Right kidney (tissue), 1 donor: ENCODE results near the gene ZMYND11.
"Not testable (repeated sequence)": the region's sequence is repeated elsewhere in the genome, so short reads cannot be mapped to it uniquely, and the experiment has no call there.

Experiments used
- DNase-seq: peaks from one replicate; pipeline ENCODE4 v3.0.0-alpha.2; 2016

ZMYND11 gene

DNA sequence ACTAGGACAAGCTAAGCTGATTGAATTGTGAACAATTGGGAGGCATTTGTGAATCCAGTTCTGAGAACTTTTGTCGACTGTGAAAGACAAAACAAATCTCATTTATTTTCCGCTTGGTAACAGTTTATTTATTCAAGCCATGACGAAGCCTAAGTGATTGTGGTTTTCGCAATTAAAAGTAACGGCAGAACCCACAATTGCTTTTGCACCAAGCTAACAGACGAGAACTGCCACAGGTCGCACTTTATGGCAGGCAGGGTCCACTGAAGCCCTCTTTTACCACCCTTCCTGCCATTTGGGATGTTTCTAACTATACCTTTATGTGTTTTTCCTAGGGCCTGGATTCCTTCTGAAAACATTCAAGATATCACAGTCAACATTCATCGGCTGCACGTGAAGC, 111.2 kb downstream of the ZMYND11 start:
- DNase-seq = no peak

DNA sequence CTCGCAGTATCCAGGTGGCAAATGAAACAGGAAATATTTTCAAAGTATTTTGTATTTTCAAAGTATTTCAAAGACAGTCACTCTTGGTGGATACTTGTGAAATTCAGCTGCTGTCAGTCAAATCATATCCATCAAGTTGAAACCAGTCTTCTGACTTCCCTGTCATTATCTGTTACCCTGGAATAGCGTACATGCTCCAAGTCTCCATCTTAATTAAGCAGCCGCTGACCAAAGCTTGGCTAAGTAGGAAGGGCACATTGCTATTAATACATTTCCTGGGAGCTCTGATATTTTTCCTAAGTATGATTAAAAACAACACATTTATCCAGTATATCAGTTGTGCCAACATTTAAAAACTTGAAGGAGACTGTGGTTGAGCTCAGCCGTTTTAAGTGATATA, 112.2 kb downstream of the ZMYND11 start:
- DNase-seq = no peak

DNA sequence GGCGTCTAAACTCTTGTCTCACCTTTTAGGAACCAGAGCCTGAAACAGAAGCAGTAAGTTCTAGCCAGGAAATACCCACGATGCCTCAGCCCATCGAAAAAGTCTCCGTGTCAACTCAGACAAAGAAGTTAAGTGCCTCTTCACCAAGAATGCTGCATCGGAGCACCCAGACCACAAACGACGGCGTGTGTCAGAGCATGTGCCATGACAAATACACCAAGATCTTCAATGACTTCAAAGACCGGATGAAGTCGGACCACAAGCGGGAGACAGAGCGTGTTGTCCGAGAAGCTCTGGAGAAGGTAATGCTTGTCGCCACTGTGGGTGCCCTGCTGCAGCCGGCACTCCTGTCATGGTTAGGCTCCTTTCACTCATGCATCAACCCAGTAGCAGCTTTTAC, 113.1 kb downstream of the ZMYND11 start:
- DNase-seq = no peak

DNA sequence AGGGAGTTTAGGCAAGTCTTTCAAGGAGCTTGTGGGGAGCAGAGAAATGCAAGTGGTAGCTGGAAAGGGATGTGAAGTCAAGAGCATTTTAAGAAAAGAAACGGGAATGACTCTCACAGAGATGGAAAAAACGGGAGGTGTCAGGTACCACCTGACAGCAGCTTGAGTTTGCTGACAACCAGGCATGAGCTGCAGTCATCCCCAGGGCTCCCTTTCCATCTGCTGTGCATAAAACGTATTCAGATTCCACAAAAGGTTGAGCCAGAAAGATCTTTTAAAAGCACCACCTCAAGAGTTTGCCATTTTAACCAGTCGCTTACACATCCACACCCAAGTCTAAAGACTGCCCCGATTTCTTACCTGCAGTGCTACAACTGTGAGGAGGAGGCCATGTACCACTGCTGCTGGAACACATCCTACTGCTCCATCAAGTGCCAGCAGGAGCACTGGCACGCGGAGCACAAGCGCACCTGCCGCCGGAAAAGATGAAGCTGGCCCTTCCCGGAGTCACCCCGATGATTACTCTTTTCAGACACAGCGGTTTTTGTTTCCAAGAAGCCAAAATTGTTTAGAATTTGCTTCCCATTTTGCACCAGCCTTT, 116.8 kb downstream of the ZMYND11 start:
- no peak for DNase-seq

DNA sequence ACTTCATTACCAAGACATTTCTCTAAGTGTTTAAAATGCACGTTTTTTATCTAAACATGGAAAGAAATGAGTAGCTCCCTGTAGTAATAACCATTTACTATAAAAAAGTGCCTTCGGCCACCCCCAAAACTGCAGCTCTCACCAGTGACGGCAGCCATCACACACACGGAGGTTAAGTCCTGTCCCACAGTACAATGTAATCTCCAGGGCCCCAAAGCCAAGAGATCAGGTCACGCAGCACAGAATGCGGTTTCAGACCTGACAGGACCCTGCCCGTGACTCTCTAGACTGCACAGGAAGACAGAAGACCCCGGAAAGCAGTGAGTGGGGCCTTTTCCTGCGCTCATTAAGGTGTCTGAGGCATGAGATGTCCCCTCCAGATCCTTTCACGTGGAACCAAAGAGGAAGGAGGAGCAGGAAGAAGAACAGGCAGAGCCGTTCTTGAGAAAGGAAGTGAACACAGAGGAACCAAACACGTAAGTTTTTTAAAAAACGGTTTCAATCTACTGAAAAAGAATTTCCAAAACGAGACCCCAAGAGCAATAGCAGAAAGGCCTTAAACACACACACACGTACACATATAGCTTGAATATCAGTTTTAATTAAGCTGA, 125.7 kb downstream of the ZMYND11 start:
- DNase-seq = no peak

DNA sequence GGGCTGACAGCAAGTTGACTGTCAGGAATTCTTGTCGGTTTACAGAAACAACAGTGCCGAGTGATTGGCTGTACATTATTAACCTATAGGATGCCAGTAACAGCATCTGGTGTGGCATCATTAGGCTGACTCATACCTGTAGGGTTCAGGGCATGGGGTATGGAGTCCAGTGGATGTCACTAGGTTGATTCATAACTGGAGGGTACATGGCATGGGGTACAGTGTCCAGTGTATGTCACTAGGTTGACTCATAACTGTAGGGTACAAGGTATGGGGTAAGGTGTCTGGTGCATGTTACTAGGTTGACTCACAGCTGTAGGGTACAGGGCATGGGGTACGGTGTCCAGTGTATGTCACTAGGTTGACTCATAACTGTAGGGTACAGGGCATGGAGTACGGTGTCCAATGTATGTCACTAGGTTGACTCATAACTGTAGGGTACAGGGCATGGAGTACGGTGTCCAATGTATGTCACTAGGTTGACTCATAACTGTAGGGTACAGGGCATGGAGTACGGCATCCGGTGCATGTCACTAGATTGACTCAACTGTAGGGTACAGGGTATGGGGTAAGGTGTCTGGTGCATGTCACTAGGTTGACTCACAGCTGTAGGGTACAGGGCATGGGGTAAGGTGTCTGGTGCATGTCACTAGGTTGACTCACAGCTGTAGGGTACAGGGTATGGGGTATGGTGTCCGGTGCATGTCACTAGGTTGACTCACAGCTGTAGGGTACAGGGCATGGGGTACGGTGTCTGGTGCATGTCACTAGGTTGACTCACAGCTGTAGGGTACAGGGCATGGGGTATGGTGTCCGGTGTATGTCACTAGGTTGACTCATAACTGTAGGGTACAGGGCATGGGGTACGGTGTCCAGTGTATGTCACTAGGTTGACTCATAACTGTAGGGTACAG, 129.2 kb downstream of the ZMYND11 start:
- DNase-seq = not testable (repeated sequence)

DNA sequence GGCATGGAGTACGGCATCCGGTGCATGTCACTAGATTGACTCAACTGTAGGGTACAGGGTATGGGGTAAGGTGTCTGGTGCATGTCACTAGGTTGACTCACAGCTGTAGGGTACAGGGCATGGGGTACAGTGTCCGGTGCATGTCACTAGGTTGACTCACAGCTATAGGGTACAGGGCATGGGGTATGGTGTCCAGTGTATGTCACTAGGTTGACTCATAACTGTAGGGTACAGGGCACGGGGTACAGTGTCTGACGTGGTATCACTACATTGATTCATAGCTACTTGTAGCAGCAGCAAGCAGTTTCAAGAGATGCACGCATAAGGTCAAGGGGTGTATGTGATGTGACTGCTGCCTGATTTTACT, 129.8 kb downstream of the ZMYND11 start:
- DNase-seq = not testable (repeated sequence)

DNA sequence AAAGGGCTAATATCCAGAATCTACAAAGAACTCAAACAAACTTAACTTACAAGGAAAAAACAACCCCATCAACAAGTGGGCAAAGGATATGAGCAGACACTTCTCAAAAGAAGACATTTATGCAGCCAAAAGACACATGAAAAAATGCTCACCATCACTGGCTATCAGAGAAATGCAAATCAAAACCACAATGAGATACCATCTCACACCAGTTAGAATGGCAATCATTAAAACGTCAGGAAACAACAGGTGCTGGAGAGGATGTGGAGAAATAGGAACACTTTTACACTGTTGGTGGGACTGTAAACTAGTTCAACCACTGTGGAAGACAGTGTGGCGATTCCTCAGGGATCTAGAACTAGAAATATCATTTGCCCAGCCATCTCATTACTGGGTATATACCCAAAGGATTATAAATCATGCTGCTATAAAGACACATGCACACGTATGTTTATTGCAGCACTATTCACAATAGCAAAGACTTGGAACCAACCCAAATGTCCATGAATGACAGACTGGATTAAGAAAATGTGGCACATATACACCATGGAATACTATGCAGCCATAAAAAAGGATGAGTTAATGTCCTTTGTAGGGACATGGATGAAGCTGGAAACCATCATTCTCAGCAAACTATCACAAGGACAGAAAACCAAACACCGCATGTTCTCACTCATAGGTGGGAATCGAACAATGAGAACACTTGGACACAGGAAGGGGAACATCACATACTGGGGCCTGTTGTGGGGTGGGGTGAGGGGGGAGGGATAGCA, 130.7 kb downstream of the ZMYND11 start:
- not testable (repeated sequence) for DNase-seq

DNA sequence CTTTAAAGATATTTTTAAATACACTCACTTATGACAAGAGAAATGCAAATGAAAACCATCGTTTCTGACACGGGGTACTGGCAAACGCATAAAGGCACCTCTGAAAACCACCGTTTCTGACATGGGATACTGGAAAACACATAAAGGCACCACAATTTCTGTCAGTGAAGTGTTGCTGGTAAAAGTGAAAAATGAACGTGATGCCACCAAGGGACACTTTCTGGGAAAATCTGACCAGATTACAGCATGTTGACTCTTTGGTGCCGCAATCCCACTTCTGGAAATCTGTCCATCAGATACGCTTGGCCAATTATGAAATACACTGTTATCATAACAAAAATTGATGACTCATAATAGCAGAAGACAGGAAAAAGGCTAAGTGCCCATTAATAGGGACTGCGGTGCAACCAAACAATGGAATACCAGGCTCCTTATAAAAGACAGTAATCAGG, 131.7 kb downstream of the ZMYND11 start:
- no peak for DNase-seq

DNA sequence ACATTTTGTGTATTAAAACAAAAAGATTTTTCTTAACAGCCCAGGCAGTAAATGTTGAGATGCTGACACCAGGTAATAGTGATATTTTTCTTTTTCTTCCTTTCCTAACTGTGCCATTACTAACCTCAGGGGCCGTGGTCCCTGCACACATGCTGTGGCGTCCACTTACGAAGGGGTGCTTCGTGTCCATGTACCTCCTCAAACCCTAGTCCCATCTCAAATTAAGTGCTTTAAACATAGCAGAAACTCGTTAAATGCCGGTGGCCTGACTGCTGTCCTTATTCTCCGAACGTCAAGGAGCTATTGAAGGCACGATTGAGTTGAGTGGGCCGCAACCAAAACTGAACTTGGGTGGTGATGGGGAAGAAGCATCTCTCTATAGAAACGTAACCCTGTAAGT, 132.4 kb downstream of the ZMYND11 start:
- no peak for DNase-seq

DNA sequence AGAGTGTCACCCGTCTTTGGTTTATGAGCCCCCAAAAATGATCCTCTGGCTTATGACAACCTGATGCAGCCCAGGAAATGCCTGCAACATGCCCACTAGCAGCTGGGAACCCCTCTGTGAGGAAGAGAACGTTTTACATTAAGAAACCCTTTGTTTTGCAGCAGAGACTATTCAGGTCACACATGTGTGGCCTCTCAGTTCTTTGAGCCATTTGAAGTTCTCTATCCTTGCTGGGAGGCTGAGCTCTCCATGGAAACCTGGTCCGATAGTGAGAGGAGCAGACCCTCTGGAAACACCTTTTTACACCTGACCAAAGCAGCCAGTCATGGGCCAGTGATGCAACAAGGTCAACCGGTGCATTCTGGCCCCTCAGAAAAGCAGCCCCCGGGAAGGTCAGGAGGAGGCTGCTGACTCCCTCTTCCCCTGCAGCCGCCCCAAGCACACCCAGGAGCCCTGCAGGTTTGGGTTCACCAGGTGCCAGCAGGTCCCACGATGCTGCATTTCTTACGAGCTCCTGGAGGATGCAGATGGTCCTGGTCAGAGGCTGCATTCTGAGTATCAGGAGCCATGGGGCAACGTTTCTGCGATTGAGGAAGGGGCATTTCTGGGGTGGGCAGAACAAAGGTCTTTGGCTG, 134.3 kb downstream of the ZMYND11 start:
- DNase-seq = no peak

DNA sequence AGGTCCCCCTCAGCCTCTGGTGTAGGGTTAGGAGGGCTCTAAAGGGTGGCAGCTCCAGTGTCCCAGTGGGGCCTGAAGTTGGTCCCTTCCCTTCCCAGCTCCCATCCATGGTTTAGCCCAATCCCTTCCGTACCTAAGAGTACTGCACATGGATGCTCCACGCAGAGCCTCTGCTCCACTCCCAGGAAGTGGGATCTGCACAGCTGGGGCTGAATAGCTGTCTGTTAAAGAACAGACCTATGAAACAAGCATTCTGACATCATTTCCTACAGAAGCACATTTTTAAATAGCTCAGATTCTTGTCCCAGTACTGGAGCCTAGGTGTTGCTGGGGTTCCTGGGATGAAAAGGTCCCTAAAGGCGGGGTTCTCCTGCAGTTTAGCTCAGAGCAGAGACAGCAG, 135.9 kb downstream of the ZMYND11 start:
- DNase-seq = no peak

DNA sequence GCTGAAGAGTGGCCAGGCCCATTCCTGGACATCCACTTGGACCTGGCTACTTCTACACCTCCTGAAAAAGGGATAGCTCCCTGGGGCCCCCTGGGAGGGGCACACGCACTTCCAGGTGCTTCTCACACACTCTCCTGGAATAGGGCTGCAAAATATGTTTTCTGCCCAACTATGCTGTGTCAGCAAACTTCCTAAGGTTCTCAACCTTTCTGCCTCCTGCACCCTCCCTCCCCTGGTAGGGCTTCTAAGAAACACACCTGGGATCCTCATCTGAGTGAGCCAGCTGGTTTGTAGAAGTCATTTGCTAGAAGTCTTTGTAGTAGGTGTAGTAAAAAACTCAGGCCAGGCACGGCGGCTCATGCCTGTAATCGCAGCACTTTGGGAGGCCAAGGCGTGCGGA, 136.5 kb downstream of the ZMYND11 start:
- DNase-seq = no peak

DNA sequence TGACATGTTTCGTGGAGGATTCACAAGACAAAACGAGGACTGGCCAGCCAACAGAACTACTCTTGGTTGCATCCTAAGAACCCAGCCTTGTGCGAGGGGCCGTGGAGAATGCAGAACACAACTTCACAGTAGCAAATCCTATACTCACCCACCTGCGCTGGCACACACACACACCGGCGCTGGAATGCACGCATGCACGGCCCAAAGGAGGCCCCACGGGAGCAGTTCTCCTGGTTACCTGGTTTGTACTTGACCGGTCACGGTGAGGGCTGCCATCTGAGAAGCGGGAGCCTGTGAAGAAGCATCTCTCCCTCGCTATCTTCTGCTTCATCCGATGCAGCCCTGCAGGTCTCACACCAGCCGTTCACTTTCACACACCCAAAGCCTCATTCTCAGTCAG, 137.8 kb downstream of the ZMYND11 start:
- no peak for DNase-seq

DNA sequence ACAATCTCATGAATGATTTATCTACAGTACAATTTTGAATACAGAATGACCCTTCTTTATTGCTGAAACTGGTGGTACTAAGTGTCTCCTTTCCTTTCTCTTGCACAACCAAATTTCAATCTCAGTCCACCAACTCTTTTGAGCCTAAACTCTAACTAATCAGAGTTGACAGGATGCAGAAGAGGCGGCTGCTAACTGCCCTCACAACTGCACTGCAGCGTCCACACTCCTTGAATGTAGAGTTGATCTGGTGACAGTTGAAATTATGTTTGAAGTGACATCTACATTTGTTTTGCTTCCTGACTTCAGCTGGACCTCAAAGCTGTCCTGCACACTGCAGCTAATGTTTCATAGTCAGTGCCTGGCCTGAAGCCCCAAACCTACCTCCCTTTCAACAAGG, 139.6 kb downstream of the ZMYND11 start:
- DNase-seq = no peak

DNA sequence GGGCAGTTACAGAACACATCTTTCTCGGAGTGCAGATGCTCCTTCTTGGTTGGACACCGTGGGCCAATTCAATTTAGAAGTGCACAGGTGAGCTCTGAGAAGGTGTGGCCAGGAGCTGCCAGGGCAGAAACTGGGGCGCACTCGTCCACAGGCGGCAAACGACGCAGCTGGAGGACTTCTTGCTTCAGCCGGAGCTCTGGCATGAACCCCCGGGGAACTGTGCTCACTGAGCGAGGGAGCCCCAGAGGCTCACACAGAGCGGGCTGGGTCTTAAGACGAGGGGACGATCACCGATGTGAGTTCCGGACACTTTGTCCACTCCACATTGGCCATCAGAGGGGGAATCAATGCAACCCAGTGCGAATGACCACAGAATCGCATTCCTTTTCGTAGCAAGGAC, 140.4 kb downstream of the ZMYND11 start:
- DNase-seq = no peak

DNA sequence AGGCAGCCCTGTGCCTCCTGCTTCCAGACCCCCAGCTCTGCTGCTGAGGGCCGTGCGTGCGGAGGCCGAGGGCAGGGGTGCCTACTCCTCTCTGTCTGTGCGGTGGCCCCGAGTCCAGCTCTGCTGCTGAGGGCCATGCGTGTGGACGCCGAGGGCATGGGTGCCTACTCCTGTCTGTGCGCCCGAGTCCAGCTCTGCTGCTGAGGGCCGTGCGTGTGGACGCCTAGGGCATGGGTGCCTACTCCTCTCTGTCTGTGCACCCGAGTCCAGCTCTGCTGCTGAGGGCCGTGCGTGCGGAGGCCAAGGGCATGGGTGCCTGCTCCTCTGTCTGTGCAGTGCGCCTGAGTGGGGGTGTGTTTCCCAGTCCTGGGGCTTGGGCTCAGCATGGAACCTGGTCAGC, 142.7 kb downstream of the ZMYND11 start:
- no peak for DNase-seq

DNA sequence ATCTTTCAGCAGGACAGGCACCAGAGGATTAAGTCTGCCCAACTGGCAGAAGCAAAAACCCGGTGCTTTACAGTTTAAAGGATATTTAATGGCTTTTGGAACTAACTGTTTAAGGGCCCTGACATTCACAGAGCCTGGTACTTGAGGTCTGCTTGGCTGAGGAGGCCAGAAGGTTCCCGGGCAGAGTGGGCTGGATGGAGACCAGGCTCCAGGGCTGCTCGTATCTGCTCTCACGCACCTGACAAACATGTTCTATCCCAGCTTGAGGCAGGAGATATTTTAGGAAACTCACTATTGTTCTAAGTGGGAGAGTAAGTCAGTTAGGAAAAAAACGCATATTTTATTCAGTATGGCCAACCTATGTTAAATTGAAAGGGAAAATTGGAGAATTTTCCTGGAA, 143.5 kb downstream of the ZMYND11 start:
- no peak for DNase-seq

DNA sequence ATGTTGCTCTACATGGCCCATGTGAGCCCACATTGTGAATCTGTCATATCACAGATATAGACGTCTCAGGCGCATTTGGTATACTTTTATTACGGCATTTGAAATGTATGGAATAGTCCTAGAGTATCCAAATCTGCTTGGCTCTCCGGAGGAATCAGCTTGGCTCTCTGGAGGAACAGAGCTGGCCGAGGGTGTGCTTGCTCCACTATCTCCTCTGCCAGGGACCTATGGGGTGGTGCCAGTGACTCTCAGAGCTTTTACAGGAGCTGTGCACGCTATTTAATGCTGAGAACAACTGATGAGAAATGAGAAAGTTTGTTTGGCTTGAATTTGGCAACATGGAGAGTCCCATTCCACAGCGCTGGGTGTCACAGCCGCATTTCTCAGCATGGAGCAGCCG, 144.0 kb downstream of the ZMYND11 start:
- DNase-seq = no peak

DNA sequence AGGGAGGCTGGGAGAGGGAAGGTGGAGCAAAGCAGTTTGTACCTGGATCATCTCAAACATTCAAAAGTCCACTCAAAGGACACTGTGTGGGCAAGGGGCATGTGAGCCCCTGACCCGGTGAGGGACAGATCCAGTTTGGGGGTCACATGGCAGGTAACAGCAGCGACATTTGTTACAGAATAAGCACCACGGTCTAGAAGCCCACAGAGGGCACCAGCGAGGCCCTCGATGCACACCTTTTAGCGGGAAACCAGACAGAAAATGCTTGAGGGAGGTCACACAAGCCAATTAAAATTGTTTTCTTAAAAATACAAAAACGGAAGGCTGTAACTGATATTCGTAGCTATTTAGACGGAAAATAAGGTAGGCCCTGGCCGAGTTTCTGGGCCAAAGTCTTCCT, 144.4 kb downstream of the ZMYND11 start:
- DNase-seq = no peak

DNA sequence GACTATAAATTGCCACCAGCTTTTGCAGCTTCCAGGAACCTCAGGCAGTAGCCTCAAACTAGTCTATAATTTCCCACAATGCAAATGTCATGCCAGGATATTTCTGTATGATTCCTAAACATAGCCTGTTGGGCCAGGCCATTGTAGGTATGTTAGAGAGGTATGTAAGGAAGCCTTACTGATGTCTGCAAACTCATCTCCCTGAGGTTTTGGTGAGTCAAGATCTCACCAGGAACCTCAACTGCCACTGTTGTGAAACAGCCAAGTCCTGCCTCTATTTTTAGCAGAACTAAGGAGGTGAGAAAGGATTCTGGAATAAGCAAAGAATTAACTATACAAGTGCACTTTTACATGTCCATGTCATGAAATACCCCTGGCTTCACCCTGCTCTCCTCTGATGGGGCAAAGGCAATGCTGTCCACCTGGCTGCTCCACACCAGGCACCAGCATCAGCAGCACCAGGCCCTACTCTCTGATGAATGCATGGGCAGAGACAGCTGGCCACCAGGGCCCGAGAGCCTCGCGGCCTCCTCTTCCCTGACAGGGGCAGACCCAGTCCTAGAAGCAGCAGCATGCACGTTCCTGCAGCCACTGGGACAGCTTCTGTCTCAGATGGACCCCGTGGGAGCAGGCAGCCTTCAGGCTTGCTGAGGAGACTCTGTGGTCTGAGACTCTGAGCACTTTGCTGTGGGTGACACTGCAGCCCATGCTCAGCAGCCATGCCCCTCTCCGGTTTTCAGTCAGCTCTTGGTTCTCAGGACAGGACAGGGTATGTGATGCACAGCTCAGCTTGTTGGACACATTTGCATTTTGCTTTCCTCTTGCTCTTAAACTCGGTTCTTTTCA, 147.3 kb downstream of the ZMYND11 start:
- DNase-seq = no peak

DNA sequence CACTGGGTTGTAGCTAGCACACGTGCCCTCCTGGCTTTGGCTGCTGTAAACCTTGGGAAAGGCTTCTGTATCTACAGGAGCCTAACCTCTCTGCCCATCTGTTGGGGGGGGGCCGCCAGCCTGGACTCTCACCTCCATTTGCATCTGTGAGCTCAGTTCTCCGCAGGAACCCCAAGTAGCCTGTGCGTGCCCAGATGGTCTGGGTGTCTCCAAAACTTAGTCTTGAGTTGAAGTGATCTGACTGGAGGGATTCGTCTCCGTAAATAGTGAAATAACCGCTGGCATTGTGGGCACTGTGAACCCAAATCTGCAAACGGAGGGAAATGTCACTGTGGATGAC, 147.9 kb downstream of the ZMYND11 start:
- DNase-seq = no peak
